Activated CD4-positive, alpha-beta T cell treated with anti-CD3 and anti-CD28 coated beads, Interleukin-2, amount 50 U/mL, for 1 hour (primary cell): Measurements from ENCODE around the gene LHPP.

Source experiments
- DNase-seq: peaks from one replicate; pipeline ENCODE4 v3.0.0-alpha.2; 2020

LHPP gene

DNA sequence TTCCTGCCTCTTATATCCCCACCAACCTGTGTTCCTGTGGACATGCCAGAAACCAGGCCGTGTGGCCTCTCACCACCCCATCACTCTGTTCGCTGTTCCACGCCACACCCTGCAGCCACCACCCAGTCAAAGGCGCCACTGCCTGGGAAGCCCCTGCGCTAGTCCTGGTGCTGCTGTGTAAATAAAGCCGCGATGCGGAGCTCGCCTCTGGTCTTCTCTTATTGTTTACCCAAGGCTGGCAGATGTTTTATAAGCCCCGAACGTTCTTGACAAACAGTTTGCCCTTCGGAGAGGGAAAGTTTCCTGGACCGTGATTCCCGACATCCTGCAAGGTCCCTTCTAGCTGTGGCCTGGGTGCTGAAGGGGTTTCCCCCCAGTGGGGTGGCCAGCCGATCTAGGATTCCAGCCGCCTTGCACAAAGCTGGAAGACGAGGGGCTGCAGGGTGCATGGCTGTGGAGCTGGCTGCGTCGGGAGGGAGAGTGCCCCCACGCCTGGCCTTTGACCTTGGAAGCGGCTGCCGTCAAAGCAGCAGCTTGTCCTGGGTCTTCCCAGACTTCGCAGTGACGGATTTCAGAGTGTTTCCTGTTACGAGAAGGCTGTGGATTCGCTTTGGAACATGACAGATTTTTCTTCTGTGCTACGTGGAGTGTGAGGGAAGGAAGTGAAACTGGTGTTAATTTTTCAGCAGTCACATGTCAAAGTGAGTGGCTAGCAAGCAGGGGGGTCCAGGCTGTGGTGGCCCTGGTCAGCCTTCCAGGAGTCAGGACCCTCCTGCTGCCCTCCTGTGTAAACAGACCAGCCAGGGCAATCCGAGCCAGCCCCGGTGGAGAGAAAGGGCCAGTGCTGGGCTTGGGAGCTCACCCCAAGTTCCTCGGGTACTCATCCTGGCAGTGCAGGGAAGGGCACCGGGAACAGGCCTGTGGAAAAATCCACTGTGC lies 61.6 kb downstream of the LHPP start:
- no peak for DNase-seq

- DNase-seq: no peak
These were observed 62.3 kb downstream of the LHPP start for GRCh38 chr10:124523901-124524300.

- no peak for DNase-seq
These were observed 63.5 kb downstream of the LHPP start for GRCh38 chr10:124524991-124525653.

DNA sequence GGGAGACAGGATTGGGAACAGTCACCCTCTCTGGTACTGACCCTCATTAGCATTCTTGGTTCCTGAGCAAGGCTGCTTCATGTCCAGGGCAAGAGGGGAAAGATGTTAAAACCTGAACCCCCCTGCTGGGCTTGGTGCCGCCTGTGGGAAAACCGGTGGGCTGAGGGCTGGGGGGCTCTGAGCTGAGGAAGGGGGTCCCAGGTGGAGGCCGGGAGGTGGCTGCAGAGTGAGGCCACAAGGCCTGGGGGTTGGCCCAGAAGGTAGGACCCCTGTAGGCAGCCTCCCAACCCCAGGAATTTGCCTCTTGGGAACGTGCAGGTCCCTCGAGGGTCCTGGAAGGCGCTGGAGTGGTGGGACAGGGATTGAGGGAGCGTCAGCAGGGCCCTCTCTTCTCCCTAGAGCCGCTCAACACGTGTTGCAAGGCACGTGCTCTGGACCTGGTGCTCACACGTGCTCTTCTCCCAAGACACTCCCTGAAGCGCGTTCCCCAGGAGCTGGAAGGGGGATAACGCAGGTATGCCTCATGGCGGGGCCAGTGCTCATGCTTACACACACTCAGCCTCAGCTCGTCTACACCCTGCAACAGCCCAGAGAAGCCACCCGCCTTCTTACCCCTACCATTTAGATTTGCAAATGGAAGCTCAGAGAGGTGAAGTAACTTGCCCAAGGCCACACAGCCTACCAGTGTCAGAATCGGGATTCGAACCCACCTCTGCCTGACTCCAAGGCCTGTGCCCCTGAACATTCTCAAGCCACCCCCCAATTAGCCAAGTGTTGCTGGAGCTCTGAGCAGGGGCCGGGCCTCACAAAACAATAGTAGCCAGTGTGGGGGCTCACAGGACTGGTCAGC lies 64.4 kb downstream of the LHPP start:
- no peak for DNase-seq

DNA sequence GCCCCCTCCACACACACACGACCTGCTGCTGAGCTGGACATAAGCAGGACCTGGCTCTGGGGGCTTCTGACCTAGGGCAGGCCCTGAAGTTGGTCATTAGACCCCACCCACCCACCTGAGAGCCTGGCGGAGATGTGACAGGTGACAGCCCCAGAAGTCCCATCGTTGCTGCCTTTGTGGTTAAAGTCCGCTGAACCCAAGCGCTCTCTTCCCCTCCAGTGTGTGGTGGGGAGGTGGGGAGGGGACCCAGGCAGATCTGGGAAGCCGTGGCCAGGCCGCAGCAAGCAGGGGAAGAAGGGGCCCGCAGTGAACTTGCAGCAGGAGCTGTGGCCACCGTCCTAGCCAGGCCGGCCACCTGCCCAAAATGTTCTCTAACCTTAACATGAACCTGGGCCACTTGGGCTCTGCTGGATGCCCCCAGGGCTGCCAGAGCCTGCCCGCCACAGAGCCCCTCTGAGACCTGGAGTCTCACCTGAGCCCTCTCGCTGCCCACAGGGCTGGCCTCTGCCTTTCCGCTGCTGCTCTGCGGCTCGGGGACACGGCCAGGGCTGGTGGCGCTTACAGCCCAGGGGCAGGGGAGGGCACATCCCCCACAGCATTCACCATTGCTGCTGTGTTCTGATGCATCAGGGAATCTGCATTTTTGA lies 65.1 kb downstream of the LHPP start:
- DNase-seq: no peak

- DNase-seq: no peak
These were observed 66.3 kb downstream of the LHPP start for GRCh38 chr10:124527874-124528395.

DNA sequence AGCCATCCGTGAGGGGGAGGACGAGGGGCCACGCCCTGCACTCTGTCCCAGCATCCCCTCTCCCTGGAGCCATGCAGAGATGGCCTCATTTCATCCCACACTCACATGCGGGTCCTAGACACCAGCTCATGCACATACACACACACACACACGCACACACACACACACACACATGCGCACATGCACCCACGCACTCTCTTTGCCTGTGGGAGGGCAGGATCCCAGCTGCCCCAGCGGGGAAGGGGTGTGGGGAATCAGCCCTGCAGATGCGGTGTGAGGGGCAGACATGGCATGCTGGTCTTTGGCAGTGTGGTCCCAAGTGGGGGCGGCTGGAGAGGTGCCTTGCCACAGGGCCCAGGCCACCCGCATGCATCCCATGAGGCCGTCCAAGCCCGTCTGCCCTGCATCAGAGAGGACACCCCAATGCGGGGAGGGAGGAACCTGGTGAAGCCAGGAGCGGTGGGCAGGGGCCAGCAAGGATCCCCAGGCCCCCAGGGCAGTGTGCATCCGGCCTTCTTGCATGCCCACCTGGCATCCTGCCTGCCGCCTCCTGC lies 68.1 kb downstream of the LHPP start:
- DNase-seq: no peak

- DNase-seq: peak; percentile 87
These were observed 68.6 kb downstream of the LHPP start for GRCh38 chr10:124530215-124530665.

GRCh38 chr10:124530816-124531215 lies 69.2 kb downstream of the LHPP start:
- DNase-seq: no peak

DNA sequence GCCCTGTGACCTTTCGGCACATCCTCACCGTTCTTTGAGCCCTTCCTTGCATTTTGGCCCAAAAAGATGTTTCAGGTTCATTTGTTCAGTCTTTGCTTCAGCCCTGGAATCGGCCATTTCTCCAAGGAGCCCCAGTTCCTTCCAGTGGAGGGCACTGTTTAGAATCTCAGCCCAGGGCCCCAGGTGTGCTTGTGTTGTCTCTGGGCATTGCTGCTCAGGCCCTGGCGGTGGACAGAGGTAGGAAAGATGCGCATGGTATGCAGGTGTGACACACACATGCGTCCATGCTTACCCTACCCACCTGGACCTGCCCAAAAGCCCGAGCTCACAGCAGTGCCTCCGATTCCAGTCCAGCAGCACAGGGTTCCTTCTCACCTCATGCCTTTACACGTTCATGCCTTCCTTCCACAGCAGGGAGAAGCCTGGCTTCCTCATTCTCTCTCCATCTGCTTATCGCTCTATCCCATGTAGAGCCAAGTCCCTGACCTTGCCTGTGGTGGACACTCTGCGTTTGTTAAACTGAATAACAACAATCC lies 70.6 kb downstream of the LHPP start:
- DNase-seq: no peak

GRCh38 chr10:124532788-124533187 lies 71.2 kb downstream of the LHPP start:
- DNase-seq: no peak

DNA sequence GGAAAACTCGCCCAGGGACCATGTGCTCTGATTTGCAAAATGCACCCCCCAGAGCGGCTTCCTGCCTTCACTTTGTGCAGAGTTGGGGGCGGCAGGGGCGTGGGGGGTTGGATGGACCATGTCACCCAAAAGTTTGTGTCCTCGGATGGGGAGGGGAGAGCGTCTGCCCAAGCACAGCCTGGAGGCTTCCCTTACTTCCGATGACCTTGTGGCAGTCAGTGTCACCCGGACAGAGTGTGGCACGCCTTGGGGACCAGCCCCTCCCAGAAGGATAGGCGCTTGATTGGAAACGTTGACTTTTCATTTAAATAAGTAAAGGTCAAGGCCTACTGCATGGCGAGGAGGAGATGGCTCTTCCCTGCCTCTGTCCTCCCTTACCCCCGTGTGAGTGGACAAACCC lies 71.6 kb downstream of the LHPP start:
- no peak for DNase-seq

GRCh38 chr10:124534231-124534798 lies 72.7 kb downstream of the LHPP start:
- DNase-seq: no peak

- DNase-seq: no peak
These were observed 73.4 kb downstream of the LHPP start for GRCh38 chr10:124534826-124535601.

DNA sequence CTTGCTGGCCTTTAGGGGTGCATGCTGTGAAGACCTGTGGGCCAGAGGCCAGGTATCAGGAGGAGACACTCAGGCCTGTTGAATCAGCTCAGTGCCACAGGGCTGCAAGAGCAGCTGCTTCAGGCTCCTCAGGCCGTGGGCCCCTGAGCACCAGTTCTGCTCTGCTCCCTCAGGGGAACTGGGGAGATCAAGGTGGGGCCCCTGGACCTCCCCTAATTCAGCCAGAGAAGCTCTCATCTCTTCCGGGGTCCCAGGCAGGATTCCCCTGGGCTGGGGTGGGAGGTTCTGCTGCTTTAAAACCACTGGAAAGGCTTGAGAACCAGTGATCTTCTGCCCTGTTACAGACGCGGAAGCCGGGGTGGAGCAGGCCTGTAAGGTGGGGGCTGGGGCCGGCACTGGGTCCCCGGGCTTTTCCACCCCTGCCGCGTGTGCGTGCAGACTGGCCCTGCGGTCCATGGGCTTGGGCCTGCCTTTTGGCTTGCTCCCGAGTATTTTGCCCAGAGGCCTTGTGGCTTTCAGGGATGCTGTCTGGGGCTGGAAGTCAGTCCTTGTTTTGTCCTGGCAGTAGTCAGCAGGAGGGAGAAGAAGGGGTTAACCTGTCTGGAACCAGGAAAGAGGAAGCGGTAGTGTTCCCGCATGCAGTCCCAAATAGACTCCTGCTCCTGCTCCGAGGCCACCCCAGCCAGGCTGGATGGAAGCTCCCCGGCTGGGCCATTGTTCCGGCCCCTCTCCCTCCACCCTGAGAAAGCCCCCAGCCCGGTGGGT lies 74.3 kb downstream of the LHPP start:
- no peak for DNase-seq

- no peak for DNase-seq
These were observed 75.0 kb downstream of the LHPP start for GRCh38 chr10:124536496-124537050.

DNA sequence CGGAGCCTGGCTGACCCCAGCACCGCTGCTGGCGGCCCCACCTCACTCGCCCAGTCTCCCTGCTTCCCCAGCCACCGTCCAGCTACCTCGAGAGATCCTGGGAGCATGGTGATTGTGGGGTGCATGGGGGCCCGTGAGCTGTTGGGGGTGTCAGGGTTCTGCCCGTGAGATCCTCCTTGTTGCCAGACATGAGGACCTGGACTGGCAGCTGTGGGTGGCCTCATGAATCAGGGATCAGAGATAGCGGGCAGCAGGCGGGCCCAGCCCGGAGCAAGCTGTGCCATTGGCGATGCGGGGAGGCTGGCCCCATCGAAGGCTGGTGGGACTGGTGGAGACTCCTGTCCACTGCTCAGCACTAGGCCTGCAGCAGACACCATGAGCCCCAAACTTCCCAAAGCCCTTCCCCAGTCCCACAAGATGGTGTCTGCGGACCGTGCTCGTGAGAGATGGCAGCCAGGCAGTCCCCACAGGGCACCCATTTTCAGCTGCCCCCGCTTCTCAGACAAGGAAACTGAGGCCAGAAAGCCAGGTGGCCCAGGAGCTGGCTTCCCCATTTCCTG lies 75.6 kb downstream of the LHPP start:
- no peak for DNase-seq

DNA sequence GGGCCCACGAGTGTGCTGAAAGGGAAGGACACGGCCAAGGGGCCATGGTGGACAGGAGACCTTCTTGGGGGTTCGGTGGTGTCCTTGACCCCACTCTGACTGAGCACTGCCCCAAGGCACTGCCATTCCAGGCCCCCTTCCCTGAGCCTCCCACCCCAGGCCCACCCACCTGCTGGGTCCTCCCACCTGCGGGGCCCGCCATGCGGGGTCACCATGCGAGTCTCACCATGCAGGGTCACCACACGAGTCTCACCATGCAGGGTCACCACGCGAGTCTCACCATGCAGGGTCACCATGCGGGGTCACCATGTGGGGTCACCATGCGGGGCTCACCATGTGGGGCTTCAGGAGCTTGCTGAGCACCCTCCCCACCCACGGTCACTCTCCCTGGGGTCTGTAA lies 76.3 kb downstream of the LHPP start:
- no peak for DNase-seq

- DNase-seq: no peak
These were observed 77.1 kb downstream of the LHPP start for GRCh38 chr10:124538706-124539105.
